ENCODE data around the gene CLDN16. TPM values are rescaled to one million over a fixed set of nuclear protein-coding genes. Genes with fewer than 3 reads are reported as not detected.

CLDN16 gene, protein sequence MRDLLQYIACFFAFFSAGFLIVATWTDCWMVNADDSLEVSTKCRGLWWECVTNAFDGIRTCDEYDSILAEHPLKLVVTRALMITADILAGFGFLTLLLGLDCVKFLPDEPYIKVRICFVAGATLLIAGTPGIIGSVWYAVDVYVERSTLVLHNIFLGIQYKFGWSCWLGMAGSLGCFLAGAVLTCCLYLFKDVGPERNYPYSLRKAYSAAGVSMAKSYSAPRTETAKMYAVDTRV
- total RNA-seq (2014; rRNA removed; shearing (Covaris generic)) (0.11 TPM in 1 of 2 replicates, not detected in the other), polyA plus RNA-seq (2016; fragmentation: Nextera tagmentation; extraction: Ambion mirVana) (not detected in 2 replicates)

- Histone ChIP-seq H3K9me3 (ENCODE audit: low read depth) (no peaks in the 10 kb centered on the region), H3K36me3 (ENCODE audit: low read depth) (no peaks in the 10 kb centered on the region), H3K79me2 (ENCODE audit: insufficient read depth) (no peaks in the 10 kb centered on the region), H3K9me2 (ENCODE audit: insufficient read depth) (no peaks in the 10 kb centered on the region), H3K9ac (peak within 1 kb of the TSS; percentile 56), H3K4me1 (ENCODE audit: insufficient read depth) (peaks cover 27% of the 10 kb centered on the region), H4K20me1 (ENCODE audit: insufficient read depth) (no peaks in the 10 kb centered on the region), H3F3A (ENCODE audit: insufficient read depth) (peaks cover 28% of the 10 kb centered on the region), H3K4me3 (peak within 1 kb of the TSS; percentile 55; the same call in 1 of the 2 replicates), H2AFZ (0 out of 2 replicates have a peak within 1 kb of the TSS, but pooled peaks have one; percentile 20), H3K27ac (peak within 1 kb of the TSS; percentile 81), H3K4me2 (ENCODE audit: unreplicated experiment) (peak within 1 kb of the TSS; percentile 77), H3K27me3 (replicated peaks; ENCODE audit: insufficient read depth) (no peaks in the 10 kb centered on the region)
- in situ Hi-C loops (cut with MboI) = no loop called here
- TF ChIP-seq EZH2phosphoT487 (IDR thresholded peaks at IDR 0.05; ENCODE audit: insufficient read depth, low read depth) (no peak), EZH2 (IDR thresholded peaks at IDR 0.05; ENCODE audit: insufficient read depth, poor library complexity, severe bottlenecking) (no peak)
- DNase-seq = no peak
- 86 to 92% methylated on average over 12 of the region's 12 CpGs for WGBS, 2 experiments (ENCODE audit: low coverage in 1 of 2, low lambda C conversion rate in 2 of 2, missing lambda C conversion rate in 2 of 2)
Measured at GRCh38 chr3:190387578-190388213, at the start of gene CLDN16. Gene CLDN16, plus strand, starts transcription at chr3:190388163. Its CDS starts 167 bp downstream, at chr3:190388330.

DNA sequence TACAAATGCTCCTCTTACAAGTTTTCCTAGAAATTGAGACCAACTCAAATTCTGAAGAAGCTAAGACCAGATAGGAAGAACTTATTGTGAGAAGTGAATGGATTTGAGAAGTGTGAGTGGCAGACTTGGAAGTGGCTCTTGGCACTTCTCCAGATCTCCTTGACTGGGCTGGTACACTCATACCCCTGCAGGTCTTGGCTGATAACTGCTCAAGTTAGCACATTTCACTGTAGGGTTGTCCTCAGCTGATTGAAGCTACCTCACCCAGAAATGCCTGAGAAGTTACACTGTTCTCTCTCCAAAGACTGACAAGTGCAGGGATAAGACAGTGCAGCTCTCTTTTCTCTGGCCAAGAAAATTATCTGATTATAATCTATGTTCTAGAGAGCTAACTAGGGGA, 49.2 kb upstream of the CLDN16 start:
- Histone ChIP-seq H3K9ac (peak overlapping the region; percentile 10), H3K9me3 (ENCODE audit: low read depth) (no peaks in the 10 kb centered on the region), H3K9me2 (ENCODE audit: insufficient read depth) (no peaks in the 10 kb centered on the region), H3K27ac (peak overlapping the region; percentile 45), H3K79me2 (ENCODE audit: insufficient read depth) (no peaks in the 10 kb centered on the region), H3K4me3 (no peak overlapping the region), H4K20me1 (ENCODE audit: insufficient read depth) (no peaks in the 10 kb centered on the region), H3K4me1 (ENCODE audit: insufficient read depth) (peaks cover 24% of the 10 kb centered on the region), H2AFZ (peak overlapping the region; percentile 55; the same call in 1 of the 2 replicates), H3K4me2 (ENCODE audit: unreplicated experiment) (peak overlapping the region; percentile 8), H3K36me3 (ENCODE audit: low read depth) (no peaks in the 10 kb centered on the region), H3F3A (ENCODE audit: insufficient read depth) (peaks cover 22% of the 10 kb centered on the region), H3K27me3 (replicated peaks; ENCODE audit: insufficient read depth) (no peaks in the 10 kb centered on the region)
- in situ Hi-C loops (cut with MboI) = no loop called here
- TF ChIP-seq EZH2 (IDR thresholded peaks at IDR 0.05; ENCODE audit: insufficient read depth, poor library complexity, severe bottlenecking) (no peak), EZH2phosphoT487 (IDR thresholded peaks at IDR 0.05; ENCODE audit: insufficient read depth, low read depth) (no peak)
- DNase-seq = peak; percentile 50

GRCh38 chr3:190339130-190339529, 48.8 kb upstream of the CLDN16 start:
- no peaks in the 10 kb centered on the region for H3K9me3 ChIP-seq (ENCODE audit: low read depth)
- H3F3A ChIP-seq (ENCODE audit: insufficient read depth) = peaks cover 22% of the 10 kb centered on the region
- DNase-seq = peak; percentile 72
- peak overlapping the region; percentile 10 for H3K9ac ChIP-seq
- no peak overlapping the region for H3K4me3 ChIP-seq
- H4K20me1 ChIP-seq (ENCODE audit: insufficient read depth) = no peaks in the 10 kb centered on the region
- H3K4me1 ChIP-seq (ENCODE audit: insufficient read depth) = peaks cover 24% of the 10 kb centered on the region
- peak overlapping the region; percentile 55; the same call in 1 of the 2 replicates for H2AFZ ChIP-seq
- H3K4me2 ChIP-seq (ENCODE audit: unreplicated experiment) = peak overlapping the region; percentile 8
- in situ Hi-C loops (cut with MboI) = no loop called here
- no peaks in the 10 kb centered on the region for H3K27me3 ChIP-seq (replicated peaks; ENCODE audit: insufficient read depth)
- no peaks in the 10 kb centered on the region for H3K36me3 ChIP-seq (ENCODE audit: low read depth)
- TF ChIP-seq EZH2 (IDR thresholded peaks at IDR 0.05; ENCODE audit: insufficient read depth, poor library complexity, severe bottlenecking) = no peak
- TF ChIP-seq EZH2phosphoT487 (IDR thresholded peaks at IDR 0.05; ENCODE audit: insufficient read depth, low read depth) = no peak
- H3K9me2 ChIP-seq (ENCODE audit: insufficient read depth) = no peaks in the 10 kb centered on the region
- peak overlapping the region; percentile 45 for H3K27ac ChIP-seq
- no peaks in the 10 kb centered on the region for H3K79me2 ChIP-seq (ENCODE audit: insufficient read depth)

GRCh38 chr3:190340071-190340470, 47.9 kb upstream of the CLDN16 start:
- TF ChIP-seq EZH2 (IDR thresholded peaks at IDR 0.05; ENCODE audit: insufficient read depth, poor library complexity, severe bottlenecking) (no peak), EZH2phosphoT487 (IDR thresholded peaks at IDR 0.05; ENCODE audit: insufficient read depth, low read depth) (no peak)
- H3K4me2 ChIP-seq (ENCODE audit: unreplicated experiment) = peak overlapping the region; percentile 14
- no peak overlapping the region for H3K27ac ChIP-seq
- in situ Hi-C loops (cut with MboI) = no loop called here
- no peaks in the 10 kb centered on the region for H3K36me3 ChIP-seq (ENCODE audit: low read depth)
- H3K9me2 ChIP-seq (ENCODE audit: insufficient read depth) = no peaks in the 10 kb centered on the region
- no peaks in the 10 kb centered on the region for H4K20me1 ChIP-seq (ENCODE audit: insufficient read depth)
- H3K4me3 ChIP-seq = no peak overlapping the region
- no peaks in the 10 kb centered on the region for H3K79me2 ChIP-seq (ENCODE audit: insufficient read depth)
- H2AFZ ChIP-seq = no peak overlapping the region
- 84 to 90% methylated on average over 2 of the region's 2 CpGs for WGBS, 2 experiments (ENCODE audit: low coverage in 1 of 2, low lambda C conversion rate in 2 of 2, missing lambda C conversion rate in 2 of 2)
- DNase-seq = no peak
- H3K9ac ChIP-seq = no peak overlapping the region
- H3K27me3 ChIP-seq (replicated peaks; ENCODE audit: insufficient read depth) = no peaks in the 10 kb centered on the region
- H3K9me3 ChIP-seq (ENCODE audit: low read depth) = no peaks in the 10 kb centered on the region
- H3F3A ChIP-seq (ENCODE audit: insufficient read depth) = peaks cover 28% of the 10 kb centered on the region
- peaks cover 30% of the 10 kb centered on the region for H3K4me1 ChIP-seq (ENCODE audit: insufficient read depth)

Measured in GM23248 (cell line).